Measurements from ENCODE around the gene PLPP4.

PLPP4 gene

DNA sequence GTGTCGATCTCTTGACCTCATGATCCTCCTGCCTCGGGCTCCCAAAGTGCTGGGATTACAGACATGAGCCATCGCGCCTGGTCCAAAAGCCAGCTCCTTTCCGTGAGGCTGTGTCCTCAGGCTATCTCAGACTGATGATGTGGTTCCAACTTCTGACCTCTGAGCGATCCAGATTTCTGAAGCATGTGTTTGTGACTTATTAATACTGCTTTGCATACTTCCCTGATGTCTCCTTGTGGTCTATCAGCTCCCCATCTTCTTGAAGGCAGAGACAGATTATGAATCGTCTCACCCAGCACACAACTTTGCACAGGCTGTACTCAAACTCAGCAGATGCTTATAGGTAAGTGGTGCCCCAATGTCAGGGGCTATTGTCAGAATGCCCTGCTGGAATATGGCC lies 2.0 kb upstream of the PLPP4 start:
- no peak for DNase-seq (ENCODE audit: low read depth)
- no peak overlapping the region for H3K4me3 ChIP-seq (ENCODE audit: low read length)
- no peak for TF ChIP-seq CTCF (IDR thresholded peaks at IDR 0.05; ENCODE audit: insufficient read depth, low read depth, low read length, missing control alignments)

DNA sequence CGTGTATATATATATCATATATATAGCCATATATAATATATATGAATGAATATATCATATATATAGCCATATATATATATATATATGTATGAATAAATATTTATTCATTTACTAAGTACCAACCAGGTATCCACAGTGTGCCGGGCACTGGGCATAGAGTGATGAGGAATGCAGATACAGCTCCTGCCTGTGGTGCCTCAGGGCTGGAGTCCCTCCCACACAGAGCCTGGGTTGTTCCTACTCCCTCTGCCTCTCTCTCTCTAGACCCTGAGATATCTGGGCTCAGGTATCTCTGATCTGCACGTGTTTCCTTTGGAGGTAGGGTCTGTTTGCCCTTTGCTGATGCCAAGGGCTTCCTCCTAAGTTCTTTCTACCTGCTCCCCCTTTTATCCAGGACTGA lies 1.4 kb upstream of the PLPP4 start:
- H3K4me3 ChIP-seq (ENCODE audit: low read length), result no peak overlapping the region
- TF ChIP-seq CTCF (IDR thresholded peaks at IDR 0.05; ENCODE audit: insufficient read depth, low read depth, low read length, missing control alignments), result no peak
- DNase-seq (ENCODE audit: low read depth), result no peak

GRCh38 chr10:120456143-120456625 lies 843 bp upstream of the PLPP4 start:
- H3K4me3 ChIP-seq (ENCODE audit: low read length), result no peak overlapping the region
- TF ChIP-seq CTCF (IDR thresholded peaks at IDR 0.05; ENCODE audit: insufficient read depth, low read depth, low read length, missing control alignments), result no peak
- no peak for DNase-seq (ENCODE audit: low read depth)

DNA sequence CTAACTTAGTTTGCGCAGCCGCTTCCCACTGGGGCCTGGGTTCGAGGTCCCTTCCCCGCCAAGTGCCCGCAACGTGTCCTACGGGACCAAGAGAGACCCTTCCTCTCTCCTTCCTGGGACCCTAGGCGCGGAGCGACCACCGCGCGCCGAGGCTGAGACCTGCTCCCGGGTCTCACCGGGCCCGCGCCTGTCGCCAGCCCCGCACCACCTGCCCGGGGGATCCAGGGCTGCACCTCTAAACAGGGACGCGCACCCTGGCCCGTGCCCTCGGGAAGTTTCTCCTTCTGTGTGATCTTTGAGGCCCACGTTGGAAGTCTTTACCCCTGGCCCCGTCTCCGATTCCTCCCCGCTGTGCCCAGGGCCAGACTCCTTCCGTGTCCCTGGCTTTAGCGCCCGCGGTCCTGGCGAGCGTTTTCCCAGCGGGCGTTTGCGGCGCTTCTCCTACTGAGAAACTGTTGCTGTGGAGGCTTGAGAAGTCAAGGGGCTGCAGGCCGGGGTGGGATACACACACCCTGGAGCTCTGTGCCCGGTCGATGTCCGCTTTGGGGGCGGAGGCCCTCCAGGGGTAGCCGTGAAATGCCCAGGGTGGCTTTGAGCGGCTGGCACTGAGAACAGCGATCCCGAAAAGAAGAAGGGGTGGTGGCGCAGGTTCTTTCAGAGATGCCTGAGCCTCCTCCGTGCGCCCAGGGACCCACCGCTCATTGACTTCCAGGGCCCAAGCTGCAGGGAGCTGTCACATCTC lies 575 bp downstream of the PLPP4 start:
- peak overlapping the region; percentile 35 for H3K4me3 ChIP-seq (ENCODE audit: low read length)
- DNase-seq (ENCODE audit: low read depth), result no peak
- no peak for TF ChIP-seq CTCF (IDR thresholded peaks at IDR 0.05; ENCODE audit: insufficient read depth, low read depth, low read length, missing control alignments)

GRCh38 chr10:120458432-120458831 lies 1.4 kb downstream of the PLPP4 start:
- H3K4me3 ChIP-seq (ENCODE audit: low read length), result no peak overlapping the region
- TF ChIP-seq CTCF (IDR thresholded peaks at IDR 0.05; ENCODE audit: insufficient read depth, low read depth, low read length, missing control alignments), result no peak
- DNase-seq (ENCODE audit: low read depth), result no peak

- H3K4me3 ChIP-seq (ENCODE audit: low read length), result no peak overlapping the region
- TF ChIP-seq CTCF (IDR thresholded peaks at IDR 0.05; ENCODE audit: insufficient read depth, low read depth, low read length, missing control alignments), result no peak
- no peak for DNase-seq (ENCODE audit: low read depth)
Observed at GRCh38 chr10:120459185-120459584, 2.2 kb downstream of the PLPP4 start.

DNA sequence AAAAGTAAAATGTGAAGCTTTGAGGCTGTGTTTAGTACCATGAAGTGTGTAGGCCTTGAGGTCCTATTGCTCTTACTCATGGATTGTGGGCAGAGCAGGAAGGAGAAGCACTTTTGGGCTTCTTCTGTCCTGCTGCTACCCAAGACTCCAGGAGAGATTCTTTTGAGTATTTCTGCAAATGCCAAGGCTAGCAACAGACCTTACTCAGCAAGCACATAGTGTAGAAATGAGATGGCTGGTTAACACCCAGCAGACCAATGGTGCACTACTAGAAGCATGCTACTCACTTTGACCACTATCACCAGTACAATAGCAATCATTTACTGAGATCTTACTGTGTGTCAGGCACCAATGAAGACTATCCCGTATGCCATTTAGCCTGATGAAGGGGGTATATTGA lies 3.2 kb downstream of the PLPP4 start:
- TF ChIP-seq CTCF (IDR thresholded peaks at IDR 0.05; ENCODE audit: insufficient read depth, low read depth, low read length, missing control alignments), result no peak
- no peak for DNase-seq (ENCODE audit: low read depth)
- no peak overlapping the region for H3K4me3 ChIP-seq (ENCODE audit: low read length)

All from epithelial cell of esophagus (primary cell).